Kidney epithelial cell (primary cell): ENCODE measurements around the gene MRPL20. TPM values are rescaled to one million over a fixed set of nuclear protein-coding genes. Genes with fewer than 3 reads are reported as not detected.

Source experiments
- DNase-seq: peaks from one replicate; pipeline ENCODE4 v3.0.0-alpha.2; 2010; ENCODE audit warnings: low read depth
- H3K27me3 ChIP-seq: 2 replicates; pipeline ENCODE4 v1.6.0; 2011; ENCODE audit warnings: low read length; ENCODE audit not compliant: control insufficient read depth, insufficient read depth
- H3K36me3 ChIP-seq: 2 replicates; pipeline ENCODE4 v1.5.1; 2011; ENCODE audit warnings: low read length; ENCODE audit not compliant: control insufficient read depth, insufficient read depth
- H3K4me3 ChIP-seq: 2 replicates; pipeline ENCODE4 v1.5.1; 2011; ENCODE audit warnings: low read depth, mild to moderate bottlenecking, control low read depth, low read length
- total RNA-seq: library from RNA; depleted of rRNA; stranded (reverse); fragments of >200 nt; gene quantifications from 2 replicates; pipeline ENCODE4 v1.2.3, GENCODE V29; 2015
- TF ChIP-seq, protein P1 (sequence below): IDR thresholded peaks from 2 replicates; pipeline ENCODE4 v1.5.1; 2011; ENCODE audit warnings: mild to moderate bottlenecking, moderate library complexity, low read length, control low read depth, inconsistent platforms; ENCODE audit not compliant: insufficient read depth, poor library complexity, severe bottlenecking

The MRPL20 gene
- total RNA-seq, 1 donor from 2014 or later, result 159 TPM

DNA sequence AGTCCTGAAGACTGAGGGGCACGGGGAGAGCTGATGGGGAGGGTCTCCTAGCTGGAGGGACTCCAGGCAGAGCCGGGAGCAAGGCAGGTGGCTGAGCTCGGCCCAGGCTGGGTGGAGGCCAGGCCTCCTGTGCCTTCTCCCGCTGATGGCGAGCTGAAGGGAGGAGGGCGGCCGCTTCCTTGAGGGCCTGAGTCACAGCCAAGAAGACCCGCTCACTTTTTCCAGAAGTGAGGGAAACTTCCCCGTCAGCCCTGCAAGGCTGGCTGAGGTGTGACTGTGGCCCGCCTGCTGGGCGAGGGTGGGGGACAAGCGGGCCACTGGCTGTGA, 26.7 kb upstream of the MRPL20 start:
- TF ChIP-seq, protein P1, sequence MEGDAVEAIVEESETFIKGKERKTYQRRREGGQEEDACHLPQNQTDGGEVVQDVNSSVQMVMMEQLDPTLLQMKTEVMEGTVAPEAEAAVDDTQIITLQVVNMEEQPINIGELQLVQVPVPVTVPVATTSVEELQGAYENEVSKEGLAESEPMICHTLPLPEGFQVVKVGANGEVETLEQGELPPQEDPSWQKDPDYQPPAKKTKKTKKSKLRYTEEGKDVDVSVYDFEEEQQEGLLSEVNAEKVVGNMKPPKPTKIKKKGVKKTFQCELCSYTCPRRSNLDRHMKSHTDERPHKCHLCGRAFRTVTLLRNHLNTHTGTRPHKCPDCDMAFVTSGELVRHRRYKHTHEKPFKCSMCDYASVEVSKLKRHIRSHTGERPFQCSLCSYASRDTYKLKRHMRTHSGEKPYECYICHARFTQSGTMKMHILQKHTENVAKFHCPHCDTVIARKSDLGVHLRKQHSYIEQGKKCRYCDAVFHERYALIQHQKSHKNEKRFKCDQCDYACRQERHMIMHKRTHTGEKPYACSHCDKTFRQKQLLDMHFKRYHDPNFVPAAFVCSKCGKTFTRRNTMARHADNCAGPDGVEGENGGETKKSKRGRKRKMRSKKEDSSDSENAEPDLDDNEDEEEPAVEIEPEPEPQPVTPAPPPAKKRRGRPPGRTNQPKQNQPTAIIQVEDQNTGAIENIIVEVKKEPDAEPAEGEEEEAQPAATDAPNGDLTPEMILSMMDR, result no peak
- Histone ChIP-seq H3K36me3 (no peaks in the 10 kb centered on the region), H3K4me3 (no peak overlapping the region), H3K27me3 (no peaks in the 10 kb centered on the region)
- no peak for DNase-seq

DNA sequence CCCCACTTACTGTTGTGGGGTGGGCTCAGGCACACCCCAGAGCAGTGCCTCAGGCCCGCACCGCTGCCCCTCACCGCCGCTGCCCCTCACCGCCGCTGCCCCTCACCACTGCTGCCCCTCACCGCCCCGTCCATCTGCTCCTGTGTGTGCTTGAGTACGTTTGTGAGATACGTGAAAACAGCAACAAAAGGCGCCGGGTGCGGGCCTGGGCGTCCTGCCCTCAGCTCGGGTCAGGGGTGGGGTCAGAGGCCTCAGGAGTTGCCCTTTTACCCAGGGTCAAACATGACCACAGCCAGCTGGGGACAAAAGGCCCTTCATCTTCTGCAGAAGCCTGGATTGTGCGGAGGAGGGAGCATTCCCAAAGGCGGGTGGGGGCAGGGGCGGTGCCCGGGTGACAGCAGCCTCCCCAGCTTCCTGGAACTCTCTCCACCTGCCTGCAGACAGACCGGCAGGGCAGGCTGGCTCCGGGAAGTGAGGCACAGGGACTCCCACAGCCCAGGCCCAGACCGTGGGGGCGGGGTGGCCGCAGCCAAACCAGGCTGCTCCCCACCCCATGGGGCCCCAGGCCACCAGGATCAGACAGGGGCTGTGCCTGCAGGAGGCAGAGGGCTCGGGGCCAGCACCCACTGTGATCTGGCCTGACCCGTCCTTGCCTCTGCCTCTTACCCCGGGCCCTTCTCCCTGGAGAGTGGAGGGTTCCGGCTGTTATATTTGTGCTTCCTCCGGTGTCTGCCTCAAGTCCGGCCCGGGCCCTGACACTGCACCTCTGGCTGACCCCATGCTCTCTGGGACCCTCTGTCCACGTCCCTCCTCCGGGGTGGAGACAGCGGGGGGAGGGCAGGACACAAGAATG, 26.1 kb upstream of the MRPL20 start:
- H3K36me3 ChIP-seq, result no peaks in the 10 kb centered on the region
- no peaks in the 10 kb centered on the region for H3K27me3 ChIP-seq
- DNase-seq, result no peak
- no peak overlapping the region for H3K4me3 ChIP-seq
- TF ChIP-seq, protein P1, result no peak

DNA sequence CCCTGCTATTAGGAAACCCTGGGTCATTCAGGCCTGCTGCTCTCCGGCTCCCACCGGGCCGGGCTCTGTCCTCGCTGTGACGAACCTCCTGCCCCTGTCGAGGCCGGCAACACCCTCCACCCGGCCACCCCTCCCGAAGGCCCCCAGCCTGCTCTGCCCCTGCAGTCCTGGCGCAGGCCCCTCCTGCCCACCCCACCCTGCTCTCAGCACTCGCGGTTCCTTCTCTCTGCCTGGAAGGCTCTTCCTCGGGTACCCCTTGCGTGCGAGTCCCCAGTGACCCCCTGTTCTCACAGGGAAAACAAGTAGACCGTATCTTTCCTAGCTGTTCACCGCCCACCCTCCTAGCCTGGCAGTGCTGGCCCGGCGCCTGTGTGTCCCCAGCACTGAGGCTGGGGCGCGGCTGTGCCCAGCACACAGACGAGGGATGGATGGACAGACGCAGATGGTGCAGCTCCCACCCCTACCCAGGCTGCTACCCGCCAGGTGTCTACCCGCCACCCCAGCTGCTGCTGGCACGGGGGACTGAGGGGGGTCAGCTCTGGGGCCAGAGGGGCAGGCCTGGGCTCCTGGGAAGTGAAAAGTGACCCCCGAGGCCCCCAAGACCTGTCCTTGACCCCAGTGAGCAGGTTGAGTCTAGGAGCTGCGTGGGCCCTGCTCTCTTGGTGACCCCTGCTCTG, 25.3 kb upstream of the MRPL20 start:
- H3K4me3 ChIP-seq, result no peak overlapping the region
- TF ChIP-seq, protein P1, result no peak
- H3K36me3 ChIP-seq, result no peaks in the 10 kb centered on the region
- no peak for DNase-seq
- H3K27me3 ChIP-seq, result no peaks in the 10 kb centered on the region

DNA sequence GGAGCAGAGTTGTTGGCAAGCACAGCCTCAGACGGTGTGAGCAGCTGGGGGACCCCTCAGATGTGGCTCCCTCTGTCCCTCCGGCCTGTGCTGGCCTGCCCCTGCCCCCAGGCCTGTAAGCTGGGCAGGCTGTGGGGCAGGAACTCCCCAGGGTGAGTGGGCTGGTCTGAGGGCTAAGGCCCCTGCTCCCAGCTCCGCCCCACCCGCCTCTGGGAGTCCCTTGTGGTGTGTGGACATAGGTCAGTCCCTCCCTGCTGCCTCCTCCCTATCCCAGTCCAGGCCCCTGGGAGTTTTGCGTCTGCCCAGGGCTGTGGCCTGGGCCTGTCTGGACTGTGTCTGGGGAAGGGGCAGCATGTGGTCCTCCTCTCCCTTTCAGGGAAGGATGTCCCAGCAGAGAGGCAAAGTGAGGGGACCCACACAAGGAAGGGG, 24.8 kb upstream of the MRPL20 start:
- Histone ChIP-seq H3K4me3 (no peak overlapping the region), H3K27me3 (no peaks in the 10 kb centered on the region), H3K36me3 (no peaks in the 10 kb centered on the region)
- TF ChIP-seq, protein P1, result no peak
- DNase-seq, result no peak

DNA sequence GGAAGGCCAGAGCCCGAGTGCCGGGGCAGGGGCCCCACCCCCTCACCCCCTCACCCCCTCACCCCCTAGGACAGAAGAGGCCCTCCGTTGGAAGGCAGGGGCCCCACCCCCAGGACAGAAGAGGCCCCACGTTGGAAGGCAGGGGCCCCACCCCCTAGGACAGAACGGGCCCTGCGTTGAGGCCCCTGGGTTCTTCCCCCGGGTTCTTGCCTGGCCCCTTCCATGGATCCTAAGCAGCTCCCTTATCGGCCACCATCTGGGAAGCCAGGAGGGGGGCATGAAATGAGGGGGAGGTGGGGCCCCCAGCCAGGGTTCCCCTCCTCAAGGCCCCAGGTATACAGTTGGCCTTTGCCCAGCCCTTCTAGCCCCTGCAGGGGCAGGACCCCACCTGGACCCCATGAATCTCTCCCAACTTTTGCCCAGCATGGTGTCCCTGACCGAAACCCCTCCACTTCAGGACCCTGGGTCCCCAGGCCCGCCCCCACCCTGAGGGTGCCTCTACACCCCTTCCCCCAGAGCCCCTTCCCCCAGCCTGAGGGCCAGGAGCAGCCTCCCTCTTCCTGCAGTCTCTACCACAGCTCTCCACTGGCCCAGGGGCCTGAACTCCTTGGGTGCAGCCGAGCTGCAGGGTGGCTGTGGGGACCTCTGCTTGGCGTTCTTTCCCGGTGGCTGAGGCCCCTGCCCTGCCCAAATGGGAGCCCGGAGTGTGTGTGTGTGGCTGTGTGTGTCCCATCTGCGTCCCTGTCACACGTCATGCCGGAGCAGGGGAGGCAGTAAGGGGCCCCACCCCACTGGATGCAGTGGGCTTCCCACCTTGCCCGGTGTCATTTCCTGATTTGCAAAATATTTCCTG, 24.1 kb upstream of the MRPL20 start:
- DNase-seq, result no peak
- Histone ChIP-seq H3K4me3 (no peak overlapping the region), H3K27me3 (no peaks in the 10 kb centered on the region), H3K36me3 (no peaks in the 10 kb centered on the region)
- TF ChIP-seq, protein P1, result no peak
